CD14-positive monocyte (primary cell): ENCODE measurements around the gene DES. TPM values are rescaled to one million over a fixed set of nuclear protein-coding genes. Genes with fewer than 3 reads are reported as not detected.

Source experiments
- DNase-seq, 3 donors: peaks; one replicate each; pipeline ENCODE4 v3.0.0-alpha.2; 2011 to 2022
- H2AFZ ChIP-seq: 2 replicates; pipeline ENCODE4 v1.6.0; 2012; ENCODE audit warnings: mild to moderate bottlenecking, low read depth, low read length, inconsistent platforms; ENCODE audit not compliant: insufficient read depth, poor library complexity, severe bottlenecking
- H3K27ac ChIP-seq, 2 donors: 1 replicate in 1 of 2; 2 replicates in 1 of 2; pipeline ENCODE4 v1.5.1; 2012 to 2013; ENCODE audit warnings: low read length in 2 of 2, control low read depth in 1 of 2, inconsistent platforms in 1 of 2, low read depth in 1 of 2, mild to moderate bottlenecking in 1 of 2
- H3K27me3 ChIP-seq, 2 donors: one replicate each; pipeline versions ENCODE4 v1.6.0 to v1.6.1; 2011 to 2013; ENCODE audit warnings: low read length in 2 of 2; ENCODE audit not compliant: control insufficient read depth in 2 of 2, insufficient read depth in 2 of 2
- H3K36me3 ChIP-seq, 2 donors: replicated peaks in 1 of 2; 1 replicate in 1 of 2; 2 replicates in 1 of 2; pipeline versions ENCODE4 v1.5.1 to v1.6.1; 2012 to 2013; ENCODE audit warnings: low read length in 2 of 2, control low read depth in 1 of 2, inconsistent platforms in 1 of 2, mild to moderate bottlenecking in 1 of 2; ENCODE audit not compliant: insufficient read depth in 2 of 2, control insufficient read depth in 1 of 2
- H3K4me1 ChIP-seq, 2 donors: 1 replicate in 1 of 2; 2 replicates in 1 of 2; pipeline versions ENCODE4 v1.5.1 to v1.6.1; 2012 to 2013; ENCODE audit warnings: low read length in 2 of 2, control low read depth in 1 of 2, inconsistent platforms in 1 of 2, mild to moderate bottlenecking in 1 of 2, moderate library complexity in 1 of 2; ENCODE audit not compliant: insufficient read depth in 2 of 2, control insufficient read depth in 1 of 2
- H3K4me2 ChIP-seq: replicated peaks from 2 replicates; pipeline ENCODE3; 2012; ENCODE audit warnings: low read length, moderate library complexity, mild to moderate bottlenecking; ENCODE audit not compliant: poor library complexity, severe bottlenecking; ENCODE audit errors: extremely low read depth
- H3K4me3 ChIP-seq, 3 experiments: fragments of 200-600 bp in 1 of 3; sonication (generic) in 1 of 3; replicated peaks in 1 of 3; 1 replicate in 2 of 3; 2 replicates in 1 of 3; pipeline ENCODE4 v1.5.1; 2011 to 2013; ENCODE audit warnings: low read length in 3 of 3, mild to moderate bottlenecking in 3 of 3, control low read depth in 2 of 3, low read depth in 2 of 3, inconsistent platforms in 1 of 3, moderate library complexity in 1 of 3
- H3K79me2 ChIP-seq: 2 replicates; pipeline ENCODE4 v1.6.0; 2012; ENCODE audit warnings: mild to moderate bottlenecking, control low read depth, inconsistent platforms, low read length, moderate library complexity; ENCODE audit not compliant: insufficient read depth
- H3K9ac ChIP-seq: 2 replicates; pipeline ENCODE4 v1.6.0; 2017; ENCODE audit warnings: low read length, mild to moderate bottlenecking; ENCODE audit not compliant: insufficient read depth, poor library complexity, severe bottlenecking
- H3K9me3 ChIP-seq, 2 donors: replicated peaks in 1 of 2; 1 replicate in 1 of 2; 2 replicates in 1 of 2; pipeline versions ENCODE4 v1.5.1 to v1.6.1; 2012 to 2013; ENCODE audit warnings: low read length in 2 of 2, control low read depth in 1 of 2; ENCODE audit not compliant: control insufficient read depth in 1 of 2, insufficient read depth in 1 of 2
- H4K20me1 ChIP-seq: 2 replicates; pipeline ENCODE4 v1.6.0; 2012; ENCODE audit warnings: mild to moderate bottlenecking, low read length, control low read depth, moderate library complexity; ENCODE audit not compliant: insufficient read depth
- H3K27ac Mint-ChIP-seq, 7 donors: one replicate each; pipeline ENCODE4 v1.8.0; 2020; ENCODE audit warnings: mild to moderate bottlenecking in 7 of 7, mixed read lengths in 7 of 7, moderate library complexity in 6 of 7, inconsistent platforms in 2 of 7
- H3K27me3 Mint-ChIP-seq, 3 donors: one replicate each; pipeline ENCODE4 v1.8.0; 2021 to 2022; ENCODE audit warnings: low read depth in 3 of 3, mild to moderate bottlenecking in 3 of 3, mixed read lengths in 3 of 3, moderate library complexity in 3 of 3, inconsistent platforms in 1 of 3
- H3K36me3 Mint-ChIP-seq, 2 donors: one replicate each; pipeline ENCODE4 v1.8.0; 2020; ENCODE audit warnings: mixed read lengths in 2 of 2, inconsistent platforms in 1 of 2, mild to moderate bottlenecking in 1 of 2
- H3K4me1 Mint-ChIP-seq: one replicate; pipeline ENCODE4 v1.8.0; 2020; ENCODE audit warnings: mild to moderate bottlenecking, mixed read lengths
- H3K4me3 Mint-ChIP-seq, 2 donors: one replicate each; pipeline ENCODE4 v1.8.0; 2020; ENCODE audit warnings: mild to moderate bottlenecking in 2 of 2, mixed read lengths in 2 of 2, moderate library complexity in 1 of 2
- H3K9me3 Mint-ChIP-seq, 7 donors: one replicate each; pipeline ENCODE4 v1.8.0; 2020 to 2022; ENCODE audit warnings: mixed read lengths in 7 of 7, mild to moderate bottlenecking in 6 of 7, moderate library complexity in 6 of 7, inconsistent platforms in 2 of 7
- CTCF ChIP-seq: fragments of 200-600 bp; IDR thresholded peaks from one replicate; pipeline ENCODE4 v1.8.0; 2022; ENCODE audit warnings: antibody characterized with exemption, mild to moderate bottlenecking
- WGBS: methylation state at CpG from one replicate; pipeline ENCODE4 v1.1.5; 2013; ENCODE audit warnings: missing lambda C conversion rate; ENCODE audit not compliant: insufficient coverage; 5-methylcytosine and 5-hydroxymethylcytosine counted together
- intact Hi-C, 2 donors: fragments of 100-400 bp; cut with micrococcal nuclease; formaldehyde crosslinking; loops; one replicate each; pipeline versions ENCODE4 v1.15.0 to v1.15.1; 2023
- polyA plus RNA-seq, 3 donors: library from polyadenylated mRNA; depleted of rRNA in 1 of 3; unstranded in 2 of 3; stranded (reverse) in 1 of 3; fragments of 300-500 nt in 2 of 3; fragments of >200 nt in 1 of 3; fragmentation: Illumina TruSeq in 2 of 3; gene quantifications; 1 replicate in 2 of 3; 2 replicates in 1 of 3; pipeline ENCODE4 v1.2.3, GENCODE V29; 2012 to 2021

The DES gene
- polyA plus RNA-seq, 3 donors = 2.4 to 4.0 (median 2.4) TPM

GRCh38 chr2:219440388-219441256, 22.4 kb downstream of the DES start:
- H3K27me3 ChIP-seq = peaks cover 23 to 78% of the 10 kb centered on the region in 2 donors
- Mint-ChIP-seq H3K27me3 (peaks cover 41 to 44% (median 42%) of the 10 kb centered on the region in 3 donors), H3K36me3 (peaks cover 0 to 3% of the 10 kb centered on the region in 2 donors), H3K4me1 (peaks cover 3% of the 10 kb centered on the region), H3K4me3 (peak overlapping the region in 1 of 2 donors; percentile 87), H3K9me3 (peaks cover 0 to 11% (median 3%) of the 10 kb centered on the region in 7 donors), H3K27ac (no peak overlapping the region)
- 95% methylated on average over 2 of the region's 6 CpGs for WGBS
- no peak overlapping the region for H3K4me2 ChIP-seq
- intact Hi-C loops = no loop called here
- H2AFZ ChIP-seq = no peak overlapping the region
- no peak for TF ChIP-seq CTCF
- no peak overlapping the region for H3K27ac ChIP-seq
- H3K36me3 ChIP-seq = no peaks in the 10 kb centered on the region
- H4K20me1 ChIP-seq = no peaks in the 10 kb centered on the region
- no peaks in the 10 kb centered on the region for H3K79me2 ChIP-seq
- no peak for DNase-seq
- no peak overlapping the region for H3K9ac ChIP-seq
- no peaks in the 10 kb centered on the region for H3K4me1 ChIP-seq
- H3K9me3 ChIP-seq = peaks cover 0 to 10% of the 10 kb centered on the region in 2 donors
- no peak overlapping the region for H3K4me3 ChIP-seq

- no peaks in the 10 kb centered on the region for H3K79me2 ChIP-seq
- H3K27ac Mint-ChIP-seq = no peak overlapping the region
- no peak overlapping the region for H3K4me3 ChIP-seq
- peaks cover 40 to 51% (median 46%) of the 10 kb centered on the region in 3 donors for H3K27me3 Mint-ChIP-seq
- peak overlapping the region; percentile 29 for H3K4me2 ChIP-seq
- intact Hi-C loops = no loop called here
- H3K36me3 ChIP-seq = no peaks in the 10 kb centered on the region
- peaks cover 0 to 9% (median 3%) of the 10 kb centered on the region in 7 donors for H3K9me3 Mint-ChIP-seq
- H3K4me3 Mint-ChIP-seq = peak overlapping the region; percentile 48 to 87
- no peak overlapping the region for H3K9ac ChIP-seq
- H3K9me3 ChIP-seq = peaks cover 0 to 10% of the 10 kb centered on the region in 2 donors
- H2AFZ ChIP-seq = no peak overlapping the region
- no peaks in the 10 kb centered on the region for H4K20me1 ChIP-seq
- no peaks in the 10 kb centered on the region for H3K4me1 ChIP-seq
- 2% methylated on average over 53 of the region's 78 CpGs for WGBS
- no peak overlapping the region for H3K27ac ChIP-seq
- no peak for DNase-seq
- peaks cover 3% of the 10 kb centered on the region for H3K4me1 Mint-ChIP-seq
- peaks cover 18 to 76% of the 10 kb centered on the region in 2 donors for H3K27me3 ChIP-seq
- peaks cover 0 to 3% of the 10 kb centered on the region in 2 donors for H3K36me3 Mint-ChIP-seq
- TF ChIP-seq CTCF = no peak
These were observed 23.5 kb downstream of the DES start for GRCh38 chr2:219441451-219442255.
